HEK293 (cell line): ENCODE measurements around the gene FSTL4.

ENCODE experiments used
- BCL11A ChIP-seq: fragments of 450-650 bp; formaldehyde crosslinking; IDR thresholded peaks from 2 replicates; pipeline ENCODE4 v1.5.1; 2016; ENCODE audit warnings: low read depth, missing biosample characterization, missing genetic modification characterization
- CTCF ChIP-seq: fragments of 450-650 bp; formaldehyde crosslinking; IDR thresholded peaks from 2 replicates; pipeline ENCODE4 v1.5.1; 2016; ENCODE audit warnings: missing biosample characterization, missing genetic modification characterization
- PRDM6 ChIP-seq: fragments of 450-650 bp; formaldehyde crosslinking; IDR thresholded peaks from 2 replicates; pipeline ENCODE4 v1.5.1; 2017; ENCODE audit warnings: missing biosample characterization, missing genetic modification characterization
- REPIN1 ChIP-seq: fragments of 450-650 bp; formaldehyde crosslinking; IDR thresholded peaks from 2 replicates; pipeline ENCODE4 v1.5.1; 2017; ENCODE audit warnings: missing biosample characterization, missing genetic modification characterization, low read depth
- SETDB1 ChIP-seq: IDR thresholded peaks from one replicate; pipeline ENCODE4 v1.6.1; 2017; ENCODE audit warnings: mild to moderate bottlenecking, low read length, moderate library complexity, mixed read lengths; ENCODE audit not compliant: insufficient read length
- YY1 ChIP-seq: fragments of 450-650 bp; formaldehyde crosslinking; IDR thresholded peaks from 2 replicates; pipeline ENCODE4 v1.5.1; 2018; ENCODE audit warnings: missing biosample characterization, missing genetic modification characterization
- ZNF112 ChIP-seq: fragments of 450-650 bp; formaldehyde crosslinking; IDR thresholded peaks from 2 replicates; pipeline ENCODE4 v1.5.0; 2017; ENCODE audit warnings: missing biosample characterization, missing genetic modification characterization
- ZNF138 ChIP-seq: fragments of 450-650 bp; formaldehyde crosslinking; IDR thresholded peaks from 2 replicates; pipeline ENCODE4 v1.5.1; 2016; ENCODE audit warnings: missing biosample characterization, missing genetic modification characterization, borderline replicate concordance
- ZNF394 ChIP-seq: fragments of 450-650 bp; formaldehyde crosslinking; IDR thresholded peaks from 2 replicates; pipeline ENCODE4 v1.5.1; 2016; ENCODE audit warnings: missing biosample characterization, missing genetic modification characterization, mild to moderate bottlenecking, moderate library complexity, borderline replicate concordance
- ZNF610 ChIP-seq: fragments of 450-650 bp; formaldehyde crosslinking; IDR thresholded peaks from 2 replicates; pipeline ENCODE4 v1.5.1; 2016; ENCODE audit warnings: missing biosample characterization, missing genetic modification characterization, borderline replicate concordance
- ZNF660 ChIP-seq: fragments of 450-650 bp; IDR thresholded peaks from 2 replicates; pipeline ENCODE4 v1.5.1; 2018; ENCODE audit warnings: missing biosample characterization, mild to moderate bottlenecking, missing genetic modification characterization
- ZSCAN30 ChIP-seq: fragments of 450-650 bp; IDR thresholded peaks from 2 replicates; pipeline ENCODE4 v1.5.1; 2018; ENCODE audit warnings: missing biosample characterization, mild to moderate bottlenecking, missing genetic modification characterization, moderate library complexity
- TF ChIP-seq, protein P1 (sequence below): fragments of 450-650 bp; formaldehyde crosslinking; IDR thresholded peaks from 2 replicates; pipeline ENCODE4 v1.5.1; 2016; ENCODE audit warnings: missing biosample characterization, missing genetic modification characterization, low read depth
- TF ChIP-seq, protein P2 (sequence below): fragments of 450-650 bp; formaldehyde crosslinking; IDR thresholded peaks from 2 replicates; pipeline ENCODE4; 2016; ENCODE audit warnings: missing biosample characterization, missing genetic modification characterization

DNA sequence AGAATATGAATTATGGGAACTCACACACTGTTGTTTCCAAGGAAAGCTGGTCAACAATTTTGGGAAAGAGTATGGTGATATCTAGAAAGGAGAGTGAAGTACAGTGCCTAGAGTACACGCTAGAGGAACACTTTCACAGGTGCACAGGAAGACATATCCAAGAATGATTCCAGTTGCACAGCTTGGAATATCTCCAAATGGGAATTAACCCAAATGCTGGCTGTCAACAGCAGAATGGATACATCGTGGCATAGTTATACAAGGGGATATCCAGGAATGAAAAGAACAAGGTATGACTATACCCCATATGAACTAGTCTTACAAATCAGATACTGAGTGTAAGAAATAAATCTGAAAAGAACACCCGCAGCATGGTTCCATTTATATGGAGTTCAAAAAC is 231.3 kb downstream of the FSTL4 start:
- TF ChIP-seq CTCF (tag by site-specific recombination) (no peak), ZSCAN30 (tag by site-specific recombination) (no peak), REPIN1 (tag by site-specific recombination) (no peak), BCL11A (no peak), ZNF394 (tag by site-specific recombination) (no peak), PRDM6 (tag by site-specific recombination) (no peak), ZNF138 (tag by site-specific recombination) (no peak), ZNF610 (tag by site-specific recombination) (no peak), YY1 (tag by site-specific recombination) (no peak), SETDB1 (no peak), ZNF660 (tag by site-specific recombination) (no peak), ZNF112 (tag by site-specific recombination) (no peak)
- TF ChIP-seq, protein P1, sequence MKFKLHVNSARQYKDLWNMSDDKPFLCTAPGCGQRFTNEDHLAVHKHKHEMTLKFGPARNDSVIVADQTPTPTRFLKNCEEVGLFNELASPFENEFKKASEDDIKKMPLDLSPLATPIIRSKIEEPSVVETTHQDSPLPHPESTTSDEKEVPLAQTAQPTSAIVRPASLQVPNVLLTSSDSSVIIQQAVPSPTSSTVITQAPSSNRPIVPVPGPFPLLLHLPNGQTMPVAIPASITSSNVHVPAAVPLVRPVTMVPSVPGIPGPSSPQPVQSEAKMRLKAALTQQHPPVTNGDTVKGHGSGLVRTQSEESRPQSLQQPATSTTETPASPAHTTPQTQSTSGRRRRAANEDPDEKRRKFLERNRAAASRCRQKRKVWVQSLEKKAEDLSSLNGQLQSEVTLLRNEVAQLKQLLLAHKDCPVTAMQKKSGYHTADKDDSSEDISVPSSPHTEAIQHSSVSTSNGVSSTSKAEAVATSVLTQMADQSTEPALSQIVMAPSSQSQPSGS, result no peak
- TF ChIP-seq, protein P2, sequence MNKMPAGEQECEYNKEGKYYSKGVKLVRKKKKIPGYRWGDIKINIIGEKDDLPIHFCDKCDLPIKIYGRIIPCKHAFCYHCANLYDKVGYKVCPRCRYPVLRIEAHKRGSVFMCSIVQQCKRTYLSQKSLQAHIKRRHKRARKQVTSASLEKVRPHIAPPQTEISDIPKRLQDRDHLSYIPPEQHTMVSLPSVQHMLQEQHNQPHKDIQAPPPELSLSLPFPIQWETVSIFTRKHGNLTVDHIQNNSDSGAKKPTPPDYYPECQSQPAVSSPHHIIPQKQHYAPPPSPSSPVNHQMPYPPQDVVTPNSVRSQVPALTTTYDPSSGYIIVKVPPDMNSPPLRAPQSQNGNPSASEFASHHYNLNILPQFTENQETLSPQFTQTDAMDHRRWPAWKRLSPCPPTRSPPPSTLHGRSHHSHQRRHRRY (tag by site-specific recombination), result no peak
